Neural cell (in vitro differentiated cells): ENCODE measurements around the gene ADPRM. TPM values are rescaled to one million over a fixed set of nuclear protein-coding genes. Genes with fewer than 3 reads are reported as not detected.
"Not testable (repeated sequence)": the region's sequence is repeated elsewhere in the genome, so short reads cannot be mapped to it uniquely, and the experiment has no call there.

Experiments used
- H2AFZ ChIP-seq: fragments of 200-600, 300-800 bp; sonication (generic), shearing (Covaris generic); 2 replicates; pipeline ENCODE4 v1.6.0; 2014; ENCODE audit warnings: low read depth, mild to moderate bottlenecking, antibody characterized with exemption, low read length, moderate library complexity
- H3F3A ChIP-seq: fragments of 200-600 bp; shearing (Covaris generic); 2 replicates; pipeline ENCODE4 v1.6.1; 2016; ENCODE audit warnings: mild to moderate bottlenecking, moderate library complexity, mixed read lengths, antibody characterized with exemption, low read length; ENCODE audit not compliant: insufficient read depth, poor library complexity, severe bottlenecking
- H3K27ac ChIP-seq: fragments of 200-600, 300-800 bp; sonication (generic), shearing (Covaris generic); 2 replicates; pipeline ENCODE4 v1.5.1; 2014; ENCODE audit warnings: mild to moderate bottlenecking, low read length, moderate library complexity
- H3K27me3 ChIP-seq: fragments of 300-800, 200-600 bp; sonication (generic), shearing (Covaris generic); 2 replicates; pipeline ENCODE4 v1.6.0; 2014; ENCODE audit warnings: mild to moderate bottlenecking, low read depth, low read length, moderate library complexity; ENCODE audit not compliant: insufficient read depth
- H3K36me3 ChIP-seq: fragments of 300-800, 200-600 bp; sonication (generic), shearing (Covaris generic); 2 replicates; pipeline ENCODE4 v1.5.1; 2014; ENCODE audit warnings: mild to moderate bottlenecking, antibody characterized with exemption, low read length, moderate library complexity; ENCODE audit not compliant: insufficient read depth
- H3K4me2 ChIP-seq: fragments of 300-800, 200-600 bp; sonication (generic), shearing (Covaris generic); 2 replicates; pipeline ENCODE4 v1.6.0; 2014; ENCODE audit warnings: mild to moderate bottlenecking, low read length
- H3K4me3 ChIP-seq: fragments of 300-800, 200-600 bp; sonication (generic), shearing (Covaris generic); 2 replicates; pipeline ENCODE4 v1.5.1; 2014; ENCODE audit warnings: mild to moderate bottlenecking, low read length, moderate library complexity
- H3K79me2 ChIP-seq: fragments of 200-600 bp; shearing (Covaris generic); replicated peaks from 2 replicates; pipeline ENCODE4 v1.6.0; 2014; ENCODE audit warnings: mild to moderate bottlenecking, low read length, moderate library complexity; ENCODE audit not compliant: insufficient read depth
- H3K9ac ChIP-seq: fragments of 300-800, 200-600 bp; sonication (generic), shearing (Covaris generic); 2 replicates; pipeline ENCODE4 v1.6.1; 2016; ENCODE audit warnings: mild to moderate bottlenecking, low read length, mixed read lengths
- H3K9me2 ChIP-seq: fragments of 200-600 bp; shearing (Covaris generic); 2 replicates; pipeline ENCODE4 v1.6.1; 2016; ENCODE audit warnings: mild to moderate bottlenecking, low read length, mixed read lengths; ENCODE audit not compliant: insufficient read depth
- H3K9me3 ChIP-seq: fragments of 200-600, 300-800 bp; sonication (generic), shearing (Covaris generic); 2 replicates; pipeline ENCODE4 v1.6.1; 2016; ENCODE audit warnings: mild to moderate bottlenecking, mixed run types, low read length, moderate library complexity, mixed read lengths
- H4K20me1 ChIP-seq: fragments of 200-600 bp; shearing (Covaris generic); 2 replicates; pipeline ENCODE4 v1.6.1; 2016; ENCODE audit warnings: mild to moderate bottlenecking, mixed run types; ENCODE audit not compliant: insufficient read depth
- EP300 ChIP-seq: fragments of 450-650 bp; conservative IDR thresholded peaks from 2 replicates; pipeline ENCODE4 v1.6.1; 2014; ENCODE audit warnings: antibody characterized with exemption, mild to moderate bottlenecking, moderate library complexity; ENCODE audit not compliant: poor library complexity, severe bottlenecking
- EZH2 ChIP-seq: fragments of 200-600, 300-800 bp; shearing (Covaris generic), sonication (generic); IDR thresholded peaks from 2 replicates; pipeline ENCODE4 v1.6.1; 2014; ENCODE audit warnings: antibody characterized with exemption, low read length, borderline replicate concordance, mild to moderate bottlenecking; ENCODE audit not compliant: insufficient read depth, poor library complexity, severe bottlenecking
- MXI1 ChIP-seq: fragments of 450-650 bp; conservative IDR thresholded peaks from 2 replicates; pipeline ENCODE4 v1.6.1; 2014; ENCODE audit warnings: antibody characterized with exemption, mild to moderate bottlenecking; ENCODE audit not compliant: poor library complexity, severe bottlenecking
- POLR2AphosphoS5 ChIP-seq: IDR thresholded peaks from 2 replicates; pipeline ENCODE4 v1.6.1; 2012
- RAD21 ChIP-seq: fragments of 450-650 bp; conservative IDR thresholded peaks from 2 replicates; pipeline ENCODE4 v1.6.1; 2014; ENCODE audit warnings: antibody characterized with exemption, mild to moderate bottlenecking, moderate library complexity
- SMC3 ChIP-seq: fragments of 450-650 bp; conservative IDR thresholded peaks from 2 replicates; pipeline ENCODE4 v1.6.1; 2014; ENCODE audit warnings: antibody characterized with exemption, mild to moderate bottlenecking, moderate library complexity; ENCODE audit not compliant: poor library complexity
- TAF1 ChIP-seq: IDR thresholded peaks from 2 replicates; pipeline ENCODE4 v1.6.1; 2012; ENCODE audit warnings: low read depth
- polyA plus RNA-seq: library from polyadenylated mRNA; depleted of rRNA; stranded (reverse); fragments of >200 nt; gene quantifications from 2 replicates; pipeline ENCODE4 v1.2.3, GENCODE V29; 2014
- TF ChIP-seq, protein P1 (sequence below): fragments of 450-650 bp; IDR thresholded peaks from 2 replicates; pipeline ENCODE4 v1.5.1; 2014; ENCODE audit warnings: antibody characterized with exemption, mild to moderate bottlenecking, moderate library complexity; ENCODE audit not compliant: poor library complexity, severe bottlenecking
- TF ChIP-seq, protein P2 (sequence below): IDR thresholded peaks from 2 replicates; pipeline ENCODE4 v1.6.1; 2012; ENCODE audit warnings: borderline replicate concordance

ADPRM gene
- polyA plus RNA-seq, 1 donor from 2014 or later = 19.2 TPM

DNA sequence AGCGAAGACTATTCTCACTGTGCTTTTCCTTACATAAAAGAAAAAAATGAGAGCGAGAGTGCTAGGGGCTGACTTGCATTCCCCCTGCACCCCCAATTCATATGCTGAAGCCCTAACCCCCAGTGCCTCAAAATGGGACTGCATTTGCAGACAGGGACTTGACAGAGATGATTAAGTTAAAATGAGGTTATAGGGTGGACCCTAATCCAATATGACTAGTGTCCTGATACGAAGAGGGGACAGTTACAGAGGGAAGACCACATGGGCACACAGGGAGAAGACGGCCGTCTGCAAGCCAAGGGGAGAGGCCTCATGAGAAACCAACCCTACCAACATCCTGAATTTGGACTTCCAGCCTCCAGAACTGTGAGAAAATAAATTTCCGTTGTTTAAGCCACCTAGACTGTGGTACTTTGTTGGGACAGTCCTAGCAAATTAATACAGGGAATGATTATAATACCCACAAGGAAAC lies 34.0 kb downstream of the ADPRM start:
- Histone ChIP-seq H3K9me2 (no peaks in the 10 kb centered on the region), H3K4me2 (no peak overlapping the region), H3K4me3 (no peak overlapping the region), H2AFZ (no peak overlapping the region), H3K9me3 (no peaks in the 10 kb centered on the region), H3K36me3 (no peaks in the 10 kb centered on the region), H3F3A (no peaks in the 10 kb centered on the region), H3K27me3 (peaks cover 10% of the 10 kb centered on the region), H3K79me2 (no peaks in the 10 kb centered on the region), H3K9ac (no peak overlapping the region), H3K27ac (no peak overlapping the region), H4K20me1 (no peaks in the 10 kb centered on the region)
- TF ChIP-seq TAF1 = no peak
- TF ChIP-seq MXI1 = no peak
- no peak for TF ChIP-seq EZH2
- TF ChIP-seq, protein P1, sequence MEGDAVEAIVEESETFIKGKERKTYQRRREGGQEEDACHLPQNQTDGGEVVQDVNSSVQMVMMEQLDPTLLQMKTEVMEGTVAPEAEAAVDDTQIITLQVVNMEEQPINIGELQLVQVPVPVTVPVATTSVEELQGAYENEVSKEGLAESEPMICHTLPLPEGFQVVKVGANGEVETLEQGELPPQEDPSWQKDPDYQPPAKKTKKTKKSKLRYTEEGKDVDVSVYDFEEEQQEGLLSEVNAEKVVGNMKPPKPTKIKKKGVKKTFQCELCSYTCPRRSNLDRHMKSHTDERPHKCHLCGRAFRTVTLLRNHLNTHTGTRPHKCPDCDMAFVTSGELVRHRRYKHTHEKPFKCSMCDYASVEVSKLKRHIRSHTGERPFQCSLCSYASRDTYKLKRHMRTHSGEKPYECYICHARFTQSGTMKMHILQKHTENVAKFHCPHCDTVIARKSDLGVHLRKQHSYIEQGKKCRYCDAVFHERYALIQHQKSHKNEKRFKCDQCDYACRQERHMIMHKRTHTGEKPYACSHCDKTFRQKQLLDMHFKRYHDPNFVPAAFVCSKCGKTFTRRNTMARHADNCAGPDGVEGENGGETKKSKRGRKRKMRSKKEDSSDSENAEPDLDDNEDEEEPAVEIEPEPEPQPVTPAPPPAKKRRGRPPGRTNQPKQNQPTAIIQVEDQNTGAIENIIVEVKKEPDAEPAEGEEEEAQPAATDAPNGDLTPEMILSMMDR = no peak
- TF ChIP-seq, protein P2, sequence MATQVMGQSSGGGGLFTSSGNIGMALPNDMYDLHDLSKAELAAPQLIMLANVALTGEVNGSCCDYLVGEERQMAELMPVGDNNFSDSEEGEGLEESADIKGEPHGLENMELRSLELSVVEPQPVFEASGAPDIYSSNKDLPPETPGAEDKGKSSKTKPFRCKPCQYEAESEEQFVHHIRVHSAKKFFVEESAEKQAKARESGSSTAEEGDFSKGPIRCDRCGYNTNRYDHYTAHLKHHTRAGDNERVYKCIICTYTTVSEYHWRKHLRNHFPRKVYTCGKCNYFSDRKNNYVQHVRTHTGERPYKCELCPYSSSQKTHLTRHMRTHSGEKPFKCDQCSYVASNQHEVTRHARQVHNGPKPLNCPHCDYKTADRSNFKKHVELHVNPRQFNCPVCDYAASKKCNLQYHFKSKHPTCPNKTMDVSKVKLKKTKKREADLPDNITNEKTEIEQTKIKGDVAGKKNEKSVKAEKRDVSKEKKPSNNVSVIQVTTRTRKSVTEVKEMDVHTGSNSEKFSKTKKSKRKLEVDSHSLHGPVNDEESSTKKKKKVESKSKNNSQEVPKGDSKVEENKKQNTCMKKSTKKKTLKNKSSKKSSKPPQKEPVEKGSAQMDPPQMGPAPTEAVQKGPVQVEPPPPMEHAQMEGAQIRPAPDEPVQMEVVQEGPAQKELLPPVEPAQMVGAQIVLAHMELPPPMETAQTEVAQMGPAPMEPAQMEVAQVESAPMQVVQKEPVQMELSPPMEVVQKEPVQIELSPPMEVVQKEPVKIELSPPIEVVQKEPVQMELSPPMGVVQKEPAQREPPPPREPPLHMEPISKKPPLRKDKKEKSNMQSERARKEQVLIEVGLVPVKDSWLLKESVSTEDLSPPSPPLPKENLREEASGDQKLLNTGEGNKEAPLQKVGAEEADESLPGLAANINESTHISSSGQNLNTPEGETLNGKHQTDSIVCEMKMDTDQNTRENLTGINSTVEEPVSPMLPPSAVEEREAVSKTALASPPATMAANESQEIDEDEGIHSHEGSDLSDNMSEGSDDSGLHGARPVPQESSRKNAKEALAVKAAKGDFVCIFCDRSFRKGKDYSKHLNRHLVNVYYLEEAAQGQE = no peak
- TF ChIP-seq SMC3 = no peak

DNA sequence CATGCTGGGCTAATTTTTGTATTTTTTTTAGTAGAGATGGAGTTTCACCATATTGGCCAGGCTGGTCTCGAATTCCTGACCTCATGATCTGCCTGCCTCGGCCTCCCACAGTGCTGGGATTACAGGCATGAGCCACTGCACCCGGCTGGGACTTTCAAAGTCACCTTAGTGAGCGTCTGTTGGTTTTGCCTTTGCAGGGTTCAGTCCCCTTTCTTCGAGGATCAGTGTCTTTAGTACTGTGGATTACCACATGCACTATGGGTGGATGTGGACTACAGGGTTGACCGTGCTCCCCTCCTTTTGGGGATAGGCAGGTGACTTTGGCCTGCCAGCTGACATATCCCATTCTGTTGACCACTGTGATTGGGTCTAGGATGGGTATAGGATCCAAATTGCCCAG lies 34.7 kb downstream of the ADPRM start:
- H3K4me2 ChIP-seq, H3K27ac ChIP-seq, H4K20me1 ChIP-seq: not testable (repeated sequence)

DNA sequence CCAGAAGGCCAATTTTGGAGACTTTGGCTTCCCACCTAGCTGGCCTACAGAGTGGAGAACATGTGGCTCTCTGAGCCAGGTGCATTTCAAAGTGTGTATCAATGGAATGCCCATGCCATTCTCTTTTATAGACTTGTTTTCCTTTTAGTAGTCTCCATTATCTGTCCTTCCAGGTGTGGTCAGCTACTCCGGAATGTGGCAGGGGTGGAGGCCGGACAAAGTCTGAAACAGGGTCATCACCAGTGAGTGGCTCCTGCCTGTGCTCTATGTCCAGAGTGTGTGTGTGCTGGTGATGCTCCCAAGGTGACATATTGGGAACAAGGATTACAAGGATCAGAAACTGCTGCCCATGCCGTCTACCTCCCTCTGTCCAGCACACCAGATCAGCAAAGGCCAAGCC lies 36.3 kb downstream of the ADPRM start:
- Histone ChIP-seq H3K27me3 (peaks cover 10% of the 10 kb centered on the region), H3K27ac (no peak overlapping the region), H2AFZ (no peak overlapping the region), H3F3A (no peaks in the 10 kb centered on the region), H3K9me2 (no peaks in the 10 kb centered on the region), H3K9ac (no peak overlapping the region), H3K79me2 (no peaks in the 10 kb centered on the region), H3K4me3 (no peak overlapping the region), H3K36me3 (no peaks in the 10 kb centered on the region), H4K20me1 (no peaks in the 10 kb centered on the region), H3K4me2 (no peak overlapping the region), H3K9me3 (no peaks in the 10 kb centered on the region)
- TF ChIP-seq RAD21 = no peak
- TF ChIP-seq EZH2 = no peak
- TF ChIP-seq EP300 = no peak
- TF ChIP-seq MXI1 = no peak
- TF ChIP-seq TAF1 = no peak
- TF ChIP-seq SMC3 = no peak
- TF ChIP-seq, protein P2 = no peak
- TF ChIP-seq, protein P1 = no peak
- no peak for TF ChIP-seq POLR2AphosphoS5

More for the DNA sequence above, 34.7 kb downstream of the ADPRM start:
- H3K4me3 ChIP-seq, H3K9me2 ChIP-seq, H3F3A ChIP-seq, H3K9me3 ChIP-seq, H2AFZ ChIP-seq, H3K36me3 ChIP-seq, H3K79me2 ChIP-seq, H3K9ac ChIP-seq: not testable (repeated sequence)
- H3K27me3 ChIP-seq = peaks cover 10% of the 10 kb centered on the region
